Activated T-helper 17 cell treated with anti-CD3 and anti-CD28 coated beads, Interleukin-2, amount 50 U/mL, for 72 hours (primary cell): ENCODE measurements around the gene PAX7. TPM values are rescaled to one million over a fixed set of nuclear protein-coding genes. Genes with fewer than 3 reads are reported as not detected.
"Not testable (repeated sequence)": the region's sequence is repeated elsewhere in the genome, so short reads cannot be mapped to it uniquely, and the experiment has no call there.

Experiments
- ATAC-seq: fragments of 150-1000 bp; cut with Tn5 transposase; replicated peaks from 2 replicates; pipeline ENCODE4 v1.10.0; 2021; ENCODE audit warnings: mild to moderate bottlenecking, moderate library complexity
- H3K27ac Mint-ChIP-seq: one replicate; pipeline ENCODE4 v1.8.0; 2022; ENCODE audit warnings: mixed read lengths
- H3K27me3 Mint-ChIP-seq: one replicate; pipeline ENCODE4 v1.8.0; 2022; ENCODE audit warnings: mixed read lengths
- H3K36me3 Mint-ChIP-seq: one replicate; pipeline ENCODE4 v1.8.0; 2022; ENCODE audit warnings: low read depth, mild to moderate bottlenecking, mixed read lengths
- H3K4me1 Mint-ChIP-seq: one replicate; pipeline ENCODE4 v1.8.0; 2022; ENCODE audit warnings: mixed read lengths
- H3K4me3 Mint-ChIP-seq: one replicate; pipeline ENCODE4 v1.8.0; 2022; ENCODE audit warnings: mild to moderate bottlenecking, mixed read lengths
- H3K9me3 Mint-ChIP-seq: one replicate; pipeline ENCODE4 v1.8.0; 2022; ENCODE audit warnings: mixed read lengths
- total RNA-seq, 2 donors: library from RNA; stranded (reverse); gene quantifications; one replicate each; pipeline ENCODE4 v1.2.3, GENCODE V29; 2022

PAX7 gene
- total RNA-seq, 2 donors from 2014 or later, result not detected

GRCh38 chr1:18684303-18684702 lies 53.7 kb downstream of the PAX7 start:
- H3K4me3 Mint-ChIP-seq, result no peak overlapping the region
- peaks cover 4% of the 10 kb centered on the region for H3K4me1 Mint-ChIP-seq
- peaks cover 18% of the 10 kb centered on the region for H3K27me3 Mint-ChIP-seq
- H3K36me3 Mint-ChIP-seq, result no peaks in the 10 kb centered on the region
- no peak for ATAC-seq
- H3K27ac Mint-ChIP-seq, result no peak overlapping the region
- no peaks in the 10 kb centered on the region for H3K9me3 Mint-ChIP-seq

GRCh38 chr1:18686540-18686939 lies 55.9 kb downstream of the PAX7 start:
- no peak for ATAC-seq
- Mint-ChIP-seq H3K9me3 (no peaks in the 10 kb centered on the region), H3K4me1 (no peaks in the 10 kb centered on the region), H3K36me3 (no peaks in the 10 kb centered on the region), H3K27ac (no peak overlapping the region), H3K4me3 (no peak overlapping the region), H3K27me3 (peaks cover 20% of the 10 kb centered on the region)

GRCh38 chr1:18687273-18687672 lies 56.6 kb downstream of the PAX7 start:
- Mint-ChIP-seq H3K9me3 (no peaks in the 10 kb centered on the region), H3K36me3 (no peaks in the 10 kb centered on the region), H3K27ac (no peak overlapping the region), H3K4me1 (no peaks in the 10 kb centered on the region), H3K27me3 (peaks cover 25% of the 10 kb centered on the region), H3K4me3 (no peak overlapping the region)
- ATAC-seq, result no peak

- Mint-ChIP-seq H3K4me3 (no peak overlapping the region), H3K4me1 (no peaks in the 10 kb centered on the region)
These were observed 61.0 kb downstream of the PAX7 start for GRCh38 chr1:18691648-18692047.

GRCh38 chr1:18693256-18694098 lies 62.8 kb downstream of the PAX7 start:
- Mint-ChIP-seq H3K4me3 (no peak overlapping the region), H3K27ac (no peak overlapping the region), H3K9me3 (no peaks in the 10 kb centered on the region)

More at GRCh38 chr1:18691648-18692047, 61.0 kb downstream of the PAX7 start:
- Mint-ChIP-seq H3K9me3 (no peaks in the 10 kb centered on the region), H3K27ac (no peak overlapping the region), H3K36me3 (no peaks in the 10 kb centered on the region), H3K27me3 (peaks cover 33% of the 10 kb centered on the region)
- ATAC-seq, result no peak

GRCh38 chr1:18694289-18694688 lies 63.6 kb downstream of the PAX7 start:
- ATAC-seq, H3K27ac Mint-ChIP-seq, H3K4me3 Mint-ChIP-seq, H3K36me3 Mint-ChIP-seq, H3K9me3 Mint-ChIP-seq, H3K4me1 Mint-ChIP-seq: not testable (repeated sequence)
- peaks cover 42% of the 10 kb centered on the region for H3K27me3 Mint-ChIP-seq

More at GRCh38 chr1:18693256-18694098, 62.8 kb downstream of the PAX7 start:
- no peak for ATAC-seq
- H3K36me3 Mint-ChIP-seq, result no peaks in the 10 kb centered on the region
- H3K4me1 Mint-ChIP-seq, result no peaks in the 10 kb centered on the region
- H3K27me3 Mint-ChIP-seq, result peaks cover 37% of the 10 kb centered on the region

GRCh38 chr1:18697541-18697940 lies 66.9 kb downstream of the PAX7 start:
- no peaks in the 10 kb centered on the region for H3K9me3 Mint-ChIP-seq
- no peaks in the 10 kb centered on the region for H3K36me3 Mint-ChIP-seq

GRCh38 chr1:18700530-18700929 lies 69.9 kb downstream of the PAX7 start:
- no peaks in the 10 kb centered on the region for H3K9me3 Mint-ChIP-seq
- no peaks in the 10 kb centered on the region for H3K4me1 Mint-ChIP-seq
- ATAC-seq, result no peak
- no peaks in the 10 kb centered on the region for H3K36me3 Mint-ChIP-seq
- H3K27me3 Mint-ChIP-seq, result peaks cover 37% of the 10 kb centered on the region
- no peak overlapping the region for H3K27ac Mint-ChIP-seq
- no peak overlapping the region for H3K4me3 Mint-ChIP-seq

More at GRCh38 chr1:18697541-18697940, 66.9 kb downstream of the PAX7 start:
- H3K4me1 Mint-ChIP-seq, result no peaks in the 10 kb centered on the region
- no peak overlapping the region for H3K27ac Mint-ChIP-seq
- ATAC-seq, result no peak
- no peak overlapping the region for H3K4me3 Mint-ChIP-seq
- H3K27me3 Mint-ChIP-seq, result peaks cover 37% of the 10 kb centered on the region

- no peaks in the 10 kb centered on the region for H3K4me1 Mint-ChIP-seq
- H3K4me3 Mint-ChIP-seq, result no peak overlapping the region
These were observed 70.5 kb downstream of the PAX7 start for GRCh38 chr1:18701183-18701582.

GRCh38 chr1:18703041-18703621 lies 72.5 kb downstream of the PAX7 start:
- H3K27ac Mint-ChIP-seq, result no peak overlapping the region
- H3K36me3 Mint-ChIP-seq, result no peaks in the 10 kb centered on the region
- H3K4me3 Mint-ChIP-seq, result no peak overlapping the region
- no peaks in the 10 kb centered on the region for H3K4me1 Mint-ChIP-seq
- H3K27me3 Mint-ChIP-seq, result peaks cover 21% of the 10 kb centered on the region
- no peaks in the 10 kb centered on the region for H3K9me3 Mint-ChIP-seq
- no peak for ATAC-seq

More at GRCh38 chr1:18701183-18701582, 70.5 kb downstream of the PAX7 start:
- Mint-ChIP-seq H3K36me3 (no peaks in the 10 kb centered on the region), H3K27ac (no peak overlapping the region), H3K9me3 (no peaks in the 10 kb centered on the region), H3K27me3 (peaks cover 34% of the 10 kb centered on the region)
- no peak for ATAC-seq

GRCh38 chr1:18705811-18706210 lies 75.2 kb downstream of the PAX7 start:
- no peak overlapping the region for H3K4me3 Mint-ChIP-seq
- H3K27me3 Mint-ChIP-seq, result peaks cover 22% of the 10 kb centered on the region
- ATAC-seq, result no peak
- no peak overlapping the region for H3K27ac Mint-ChIP-seq
- no peaks in the 10 kb centered on the region for H3K9me3 Mint-ChIP-seq
- H3K4me1 Mint-ChIP-seq, result no peaks in the 10 kb centered on the region
- H3K36me3 Mint-ChIP-seq, result no peaks in the 10 kb centered on the region

GRCh38 chr1:18707696-18708257 lies 77.1 kb downstream of the PAX7 start:
- no peak overlapping the region for H3K4me3 Mint-ChIP-seq
- no peaks in the 10 kb centered on the region for H3K4me1 Mint-ChIP-seq
- no peaks in the 10 kb centered on the region for H3K9me3 Mint-ChIP-seq
- no peak overlapping the region for H3K27ac Mint-ChIP-seq
- no peaks in the 10 kb centered on the region for H3K36me3 Mint-ChIP-seq
- ATAC-seq, result no peak
- peaks cover 21% of the 10 kb centered on the region for H3K27me3 Mint-ChIP-seq

GRCh38 chr1:18710002-18710401 lies 79.4 kb downstream of the PAX7 start:
- H3K27me3 Mint-ChIP-seq, result peaks cover 29% of the 10 kb centered on the region
- H3K36me3 Mint-ChIP-seq, result no peaks in the 10 kb centered on the region
- no peaks in the 10 kb centered on the region for H3K9me3 Mint-ChIP-seq

GRCh38 chr1:18711003-18711402 lies 80.4 kb downstream of the PAX7 start:
- Mint-ChIP-seq H3K27me3 (peaks cover 37% of the 10 kb centered on the region), H3K27ac (no peak overlapping the region), H3K4me3 (no peak overlapping the region), H3K36me3 (no peaks in the 10 kb centered on the region), H3K9me3 (no peaks in the 10 kb centered on the region), H3K4me1 (no peaks in the 10 kb centered on the region)
- no peak for ATAC-seq

More at GRCh38 chr1:18710002-18710401, 79.4 kb downstream of the PAX7 start:
- no peak overlapping the region for H3K4me3 Mint-ChIP-seq
- ATAC-seq, result no peak
- H3K4me1 Mint-ChIP-seq, result no peaks in the 10 kb centered on the region
- no peak overlapping the region for H3K27ac Mint-ChIP-seq
